ENCODE results near the gene TEX22. TPM values are rescaled to one million over a fixed set of nuclear protein-coding genes. Genes with fewer than 3 reads are reported as not detected.
A peak's percentile ranks its signal among the peaks of the same experiment; 100 is the strongest.

The TEX22 gene
- total RNA-seq, 1 donor from 2014 or later: 0.99 TPM

DNA sequence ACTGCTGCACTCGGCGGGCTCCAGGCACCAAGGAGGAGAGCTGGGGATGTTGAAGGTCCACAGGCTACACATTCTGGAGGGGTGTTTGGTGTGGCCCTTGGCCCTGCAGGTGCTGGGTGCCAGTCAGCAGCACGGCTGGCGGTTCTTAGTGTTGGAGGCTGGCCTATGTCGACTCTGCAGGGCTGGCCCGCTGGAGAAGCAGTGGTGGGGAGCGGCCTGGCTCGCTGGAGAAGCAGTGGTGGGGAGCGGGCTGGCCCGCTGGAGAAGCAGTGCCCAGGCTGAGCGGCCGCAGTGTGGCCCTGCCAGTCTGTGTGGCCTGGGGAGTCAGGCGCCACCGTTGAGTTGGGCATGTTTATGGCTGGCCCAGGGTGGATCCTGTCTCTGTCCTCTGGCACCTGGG, 48.6 kb downstream of the TEX22 start:
- Histone ChIP-seq H3K9me3 (replicated peaks) (no peaks in the 10 kb centered on the region), H3K4me3 (no peak overlapping the region), H3K27ac (replicated peaks) (no peak overlapping the region), H3K27me3 (ENCODE audit: low read depth) (no peaks in the 10 kb centered on the region), H3K36me3 (peaks cover 31% of the 10 kb centered on the region), H3K4me1 (peaks cover 30% of the 10 kb centered on the region)
- no peak for DNase-seq
- intact Hi-C loops (cut with micrococcal nuclease): no loop called here
- TF ChIP-seq, protein P1, sequence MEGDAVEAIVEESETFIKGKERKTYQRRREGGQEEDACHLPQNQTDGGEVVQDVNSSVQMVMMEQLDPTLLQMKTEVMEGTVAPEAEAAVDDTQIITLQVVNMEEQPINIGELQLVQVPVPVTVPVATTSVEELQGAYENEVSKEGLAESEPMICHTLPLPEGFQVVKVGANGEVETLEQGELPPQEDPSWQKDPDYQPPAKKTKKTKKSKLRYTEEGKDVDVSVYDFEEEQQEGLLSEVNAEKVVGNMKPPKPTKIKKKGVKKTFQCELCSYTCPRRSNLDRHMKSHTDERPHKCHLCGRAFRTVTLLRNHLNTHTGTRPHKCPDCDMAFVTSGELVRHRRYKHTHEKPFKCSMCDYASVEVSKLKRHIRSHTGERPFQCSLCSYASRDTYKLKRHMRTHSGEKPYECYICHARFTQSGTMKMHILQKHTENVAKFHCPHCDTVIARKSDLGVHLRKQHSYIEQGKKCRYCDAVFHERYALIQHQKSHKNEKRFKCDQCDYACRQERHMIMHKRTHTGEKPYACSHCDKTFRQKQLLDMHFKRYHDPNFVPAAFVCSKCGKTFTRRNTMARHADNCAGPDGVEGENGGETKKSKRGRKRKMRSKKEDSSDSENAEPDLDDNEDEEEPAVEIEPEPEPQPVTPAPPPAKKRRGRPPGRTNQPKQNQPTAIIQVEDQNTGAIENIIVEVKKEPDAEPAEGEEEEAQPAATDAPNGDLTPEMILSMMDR (IDR thresholded peaks at IDR 0.05; ENCODE audit: borderline replicate concordance): no peak

DNA sequence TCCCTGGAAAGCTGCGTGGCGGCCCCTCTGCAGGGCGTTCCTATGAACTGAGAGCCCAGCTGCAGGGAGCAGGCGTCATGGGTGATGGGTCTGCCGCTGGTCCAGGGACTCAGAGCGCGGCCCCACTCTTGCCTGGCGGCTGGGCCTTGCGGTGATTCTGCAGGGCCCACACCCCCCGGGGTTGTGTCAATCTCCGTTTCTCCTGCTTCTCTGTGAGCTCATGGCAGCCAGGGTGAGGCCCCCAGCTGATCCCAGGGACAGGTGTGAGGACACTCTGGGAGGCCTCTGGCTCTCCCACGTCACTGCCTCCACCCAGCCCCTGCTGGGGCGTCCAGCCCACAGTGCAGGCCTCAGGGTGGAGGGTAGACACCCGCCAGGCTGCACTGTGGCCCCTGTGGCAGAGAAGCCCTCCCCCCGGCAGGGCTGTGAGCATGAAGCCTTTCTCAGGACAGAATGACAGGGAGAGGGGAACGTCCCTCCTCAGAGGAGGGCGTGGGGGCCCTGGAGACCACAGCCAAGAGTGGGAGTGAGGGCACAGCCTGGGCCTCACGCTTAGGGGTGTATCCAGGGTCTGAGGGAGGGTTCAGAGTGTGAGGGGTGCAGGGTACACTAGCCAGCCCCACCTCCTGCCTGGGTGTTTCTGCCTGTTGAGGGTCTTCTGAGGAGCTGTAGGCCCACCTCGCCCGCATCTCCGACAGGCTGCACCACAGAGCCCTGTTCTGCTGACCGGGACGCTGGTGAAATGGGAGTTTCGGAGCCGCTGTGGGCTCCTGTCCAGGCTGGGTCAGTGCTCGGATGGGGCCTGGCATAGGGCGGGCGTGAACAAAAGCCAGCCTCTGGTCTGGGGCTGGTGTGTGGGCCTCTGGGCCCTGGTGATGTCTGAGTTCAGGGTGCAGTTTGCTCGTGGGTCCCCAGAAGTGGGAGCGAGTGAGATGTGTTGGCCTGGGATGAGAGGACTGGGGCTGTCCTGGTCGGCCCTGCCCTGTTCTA, 49.6 kb downstream of the TEX22 start:
- Histone ChIP-seq H3K4me1 (peaks cover 34% of the 10 kb centered on the region), H3K4me3 (peak overlapping the region; percentile 43), H3K27ac (replicated peaks) (peak overlapping the region; percentile 56), H3K27me3 (ENCODE audit: low read depth) (no peaks in the 10 kb centered on the region), H3K9me3 (replicated peaks) (no peaks in the 10 kb centered on the region), H3K36me3 (peaks cover 32% of the 10 kb centered on the region)
- no peak for DNase-seq
- intact Hi-C loops (cut with micrococcal nuclease): no loop called here
- TF ChIP-seq, protein P1 (IDR thresholded peaks at IDR 0.05; ENCODE audit: borderline replicate concordance): no peak

DNA sequence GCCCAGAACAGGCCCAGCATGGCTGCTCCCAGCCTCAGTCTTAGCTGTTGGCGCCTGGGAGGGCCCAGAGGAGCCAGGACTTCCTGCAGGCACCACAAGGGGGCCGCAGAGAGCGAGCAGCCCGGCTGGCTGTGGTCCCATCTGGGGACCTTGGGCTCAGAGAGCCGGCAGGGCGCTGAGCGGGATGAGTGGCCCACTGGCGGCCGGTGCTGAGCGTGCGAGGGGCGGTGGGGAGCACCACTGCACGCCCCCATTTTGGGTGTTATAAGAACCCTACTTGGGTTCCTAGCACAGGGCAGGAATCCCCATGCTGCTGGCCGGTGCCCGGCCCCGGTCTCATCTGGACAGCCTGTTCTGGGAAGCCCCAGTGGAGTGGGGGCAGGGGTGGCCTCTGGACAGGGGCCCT, 50.4 kb downstream of the TEX22 start:
- no peaks in the 10 kb centered on the region for H3K9me3 ChIP-seq (replicated peaks)
- peak; percentile 80 for DNase-seq
- H3K4me3 ChIP-seq: peak overlapping the region; percentile 43
- peaks cover 34% of the 10 kb centered on the region for H3K4me1 ChIP-seq
- H3K27me3 ChIP-seq (ENCODE audit: low read depth): no peaks in the 10 kb centered on the region
- intact Hi-C loops (cut with micrococcal nuclease): no loop called here
- TF ChIP-seq, protein P1 (IDR thresholded peaks at IDR 0.05; ENCODE audit: borderline replicate concordance): peak; percentile 99
- H3K27ac ChIP-seq (replicated peaks): peak overlapping the region; percentile 56
- H3K36me3 ChIP-seq: peaks cover 40% of the 10 kb centered on the region

DNA sequence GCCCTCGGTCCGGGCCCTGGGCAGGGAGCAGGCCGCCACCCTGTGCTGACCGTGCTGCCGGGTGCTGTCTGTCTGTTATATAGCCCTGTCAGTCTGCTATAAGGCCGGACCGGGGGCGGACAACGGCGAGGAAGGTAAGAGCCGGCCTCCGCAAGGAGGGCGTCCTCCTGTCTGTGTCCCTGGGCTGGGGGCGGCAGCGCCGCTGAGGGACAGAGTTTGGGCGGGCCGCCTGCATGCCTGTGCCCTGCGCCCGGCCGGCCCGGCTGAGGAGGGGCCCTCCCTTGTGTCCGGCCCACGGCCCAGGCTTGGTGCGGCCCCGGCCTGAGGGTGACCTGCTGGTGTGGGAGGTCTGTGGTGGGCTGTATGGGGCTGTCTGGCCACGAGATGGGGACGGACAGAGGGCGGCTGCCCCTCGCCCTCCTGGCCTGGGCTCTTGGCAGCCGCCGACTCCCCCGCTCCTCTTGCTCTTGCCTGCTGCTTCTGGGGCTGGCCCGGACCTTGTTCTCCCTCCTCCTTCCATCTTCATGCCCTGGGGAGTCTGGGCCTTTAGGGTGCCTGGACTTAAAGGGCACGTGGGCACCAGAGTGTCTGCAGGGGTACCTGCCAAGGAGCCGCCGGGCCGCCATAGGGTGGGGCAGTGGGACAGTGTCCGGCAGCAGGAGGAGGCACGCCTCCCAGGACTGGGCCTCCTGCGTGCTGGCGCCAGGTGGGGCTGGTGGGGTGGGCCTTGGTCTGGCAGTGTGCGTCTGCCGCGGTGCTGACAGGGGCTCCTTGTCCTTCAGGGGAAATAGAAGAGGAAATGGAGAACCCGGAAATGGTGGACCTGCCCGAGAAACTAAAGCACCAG, 51.2 kb downstream of the TEX22 start:
- Histone ChIP-seq H3K27ac (replicated peaks) (peak overlapping the region; percentile 56), H3K27me3 (ENCODE audit: low read depth) (no peaks in the 10 kb centered on the region), H3K36me3 (peaks cover 48% of the 10 kb centered on the region), H3K9me3 (replicated peaks) (no peaks in the 10 kb centered on the region), H3K4me1 (peaks cover 34% of the 10 kb centered on the region), H3K4me3 (peak overlapping the region; percentile 43)
- TF ChIP-seq, protein P1 (IDR thresholded peaks at IDR 0.05; ENCODE audit: borderline replicate concordance): no peak
- intact Hi-C loops (cut with micrococcal nuclease): no loop called here
- DNase-seq: no peak

DNA sequence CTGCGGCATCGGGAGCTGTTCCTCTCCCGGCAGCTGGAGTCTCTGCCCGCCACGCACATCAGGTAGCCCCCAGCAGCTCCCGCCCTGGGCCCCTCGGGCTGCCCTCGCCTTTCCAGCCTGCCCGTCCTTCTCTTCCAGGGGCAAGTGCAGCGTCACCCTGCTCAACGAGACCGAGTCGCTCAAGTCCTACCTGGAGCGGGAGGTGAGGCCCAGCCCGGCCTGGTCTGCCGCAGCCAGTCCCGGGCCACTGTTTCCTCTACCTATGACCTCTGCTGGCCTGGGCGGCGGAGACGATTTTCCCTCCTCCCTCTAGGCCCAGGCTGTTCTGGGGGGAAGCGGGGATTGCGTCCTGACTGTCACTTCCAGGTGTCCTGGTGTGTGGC, 51.8 kb downstream of the TEX22 start:
- Histone ChIP-seq H3K27me3 (ENCODE audit: low read depth) (no peaks in the 10 kb centered on the region), H3K27ac (replicated peaks) (no peak overlapping the region), H3K4me3 (no peak overlapping the region), H3K36me3 (peaks cover 53% of the 10 kb centered on the region), H3K4me1 (peaks cover 34% of the 10 kb centered on the region), H3K9me3 (replicated peaks) (no peaks in the 10 kb centered on the region)
- TF ChIP-seq, protein P1 (IDR thresholded peaks at IDR 0.05; ENCODE audit: borderline replicate concordance): no peak
- intact Hi-C loops (cut with micrococcal nuclease): no loop called here
- DNase-seq: no peak
